ENCODE data around the gene TAS2R5. TPM values are rescaled to one million over a fixed set of nuclear protein-coding genes. Genes with fewer than 3 reads are reported as not detected.

Gene TAS2R5
- total and polyA plus RNA-seq, 2 experiments from 2014 or later = 0.12 to 1.1 TPM

GRCh38 chr7:141840708-141841107 lies 50.7 kb downstream of the TAS2R5 start:
- no peaks in the 10 kb centered on the region for H3K9me3 ChIP-seq (ENCODE audit: low read depth)
- TF ChIP-seq CTCF (IDR thresholded peaks at IDR 0.05; ENCODE audit: low read depth, low read length) = no peak
- no peaks in the 10 kb centered on the region for H3K27me3 ChIP-seq
- DNase-seq (ENCODE audit: low read depth in 1 of 2, low spot score in 1 of 2) = no peak
- no peak overlapping the region for H3K4me3 ChIP-seq
- H3K4me1 ChIP-seq (ENCODE audit: low read depth) = no peaks in the 10 kb centered on the region
- H3K36me3 ChIP-seq = no peaks in the 10 kb centered on the region
- H3K27ac ChIP-seq = no peak overlapping the region

Other genes starting within 250 kb of the TAS2R5 start
- 25.6 and 32.0 TPM in 2 replicates for gene AGK, start 238.8 kb upstream of the TAS2R5 start, total RNA-seq
- gene AGK, start 238.8 kb upstream of the TAS2R5 start, polyA plus RNA-seq = 30.8 and 35.6 TPM in 2 replicates
- gene DENND11, start 88.1 kb upstream of the TAS2R5 start, total RNA-seq = 8.5 and 15.5 TPM in 2 replicates
- gene DENND11, start 88.1 kb upstream of the TAS2R5 start, polyA plus RNA-seq = 5.0 and 5.1 TPM in 2 replicates
- 0.07 and 0.09 TPM in 2 replicates for gene WEE2, start 81.9 kb upstream of the TAS2R5 start, total RNA-seq
- gene WEE2, start 81.9 kb upstream of the TAS2R5 start, polyA plus RNA-seq = not detected in 2 replicates
- 196 and 200 TPM in 2 replicates for gene SSBP1, start 51.9 kb upstream of the TAS2R5 start, total RNA-seq
- 250 and 294 TPM in 2 replicates for gene SSBP1, start 51.9 kb upstream of the TAS2R5 start, polyA plus RNA-seq
- 1.7 TPM in 1 of 2 replicates, not detected in the other for gene TAS2R3, start 26.1 kb upstream of the TAS2R5 start, total RNA-seq
- gene TAS2R3, start 26.1 kb upstream of the TAS2R5 start, polyA plus RNA-seq = not detected in 2 replicates
- 0.39 and 2.5 TPM in 2 replicates for gene TAS2R4, start 13.5 kb upstream of the TAS2R5 start, total RNA-seq
- gene TAS2R4, start 13.5 kb upstream of the TAS2R5 start, polyA plus RNA-seq = 0.07 and 0.22 TPM in 2 replicates
- gene PRSS37, start 51.3 kb downstream of the TAS2R5 start, total RNA-seq = not detected in 2 replicates
- gene PRSS37, start 51.3 kb downstream of the TAS2R5 start, polyA plus RNA-seq = 0.12 and 0.34 TPM in 2 replicates
- gene OR9A4, start 126.2 kb downstream of the TAS2R5 start, total RNA-seq = not detected in 2 replicates
- not detected in 2 replicates for gene OR9A4, start 126.2 kb downstream of the TAS2R5 start, polyA plus RNA-seq
- gene CLEC5A, start 156.8 kb downstream of the TAS2R5 start, total RNA-seq = not detected in 2 replicates
- gene CLEC5A, start 156.8 kb downstream of the TAS2R5 start, polyA plus RNA-seq = not detected in 2 replicates
- not detected in 2 replicates for gene TAS2R38, start 183.6 kb downstream of the TAS2R5 start, total RNA-seq
- gene TAS2R38, start 183.6 kb downstream of the TAS2R5 start, polyA plus RNA-seq = not detected in 2 replicates
- 0.04 TPM in 1 of 2 replicates, not detected in the other for gene MGAM, start 205.7 kb downstream of the TAS2R5 start, total RNA-seq
- 0.11 TPM in 1 of 2 replicates, not detected in the other for gene MGAM, start 205.7 kb downstream of the TAS2R5 start, polyA plus RNA-seq

Measured in cardiac muscle cell (in vitro differentiated cells and primary cell).